ENCODE results near the gene AGAP1. TPM values are rescaled to one million over a fixed set of nuclear protein-coding genes. Genes with fewer than 3 reads are reported as not detected.

AGAP1 gene
- total RNA-seq, 1 donor from 2014 or later: 47.2 TPM

- Mint-ChIP-seq H3K9me3 (ENCODE audit: low read depth) (no peaks in the 10 kb centered on the region), H3K27me3 (no peaks in the 10 kb centered on the region), H3K27ac (peak overlapping the region; percentile 53), H3K36me3 (ENCODE audit: insufficient read depth) (peaks cover 2% of the 10 kb centered on the region), H3K4me3 (ENCODE audit: low read depth) (no peak overlapping the region), H3K4me1 (ENCODE audit: low read depth) (peaks cover 20% of the 10 kb centered on the region)
- no peak for DNase-seq (ENCODE audit: low spot score, unreplicated experiment)
- no peak for TF ChIP-seq CTCF (IDR thresholded peaks at IDR 0.05; ENCODE audit: unreplicated experiment)
Measured at GRCh38 chr2:235727174-235727573, 233.3 kb downstream of the AGAP1 start.

DNA sequence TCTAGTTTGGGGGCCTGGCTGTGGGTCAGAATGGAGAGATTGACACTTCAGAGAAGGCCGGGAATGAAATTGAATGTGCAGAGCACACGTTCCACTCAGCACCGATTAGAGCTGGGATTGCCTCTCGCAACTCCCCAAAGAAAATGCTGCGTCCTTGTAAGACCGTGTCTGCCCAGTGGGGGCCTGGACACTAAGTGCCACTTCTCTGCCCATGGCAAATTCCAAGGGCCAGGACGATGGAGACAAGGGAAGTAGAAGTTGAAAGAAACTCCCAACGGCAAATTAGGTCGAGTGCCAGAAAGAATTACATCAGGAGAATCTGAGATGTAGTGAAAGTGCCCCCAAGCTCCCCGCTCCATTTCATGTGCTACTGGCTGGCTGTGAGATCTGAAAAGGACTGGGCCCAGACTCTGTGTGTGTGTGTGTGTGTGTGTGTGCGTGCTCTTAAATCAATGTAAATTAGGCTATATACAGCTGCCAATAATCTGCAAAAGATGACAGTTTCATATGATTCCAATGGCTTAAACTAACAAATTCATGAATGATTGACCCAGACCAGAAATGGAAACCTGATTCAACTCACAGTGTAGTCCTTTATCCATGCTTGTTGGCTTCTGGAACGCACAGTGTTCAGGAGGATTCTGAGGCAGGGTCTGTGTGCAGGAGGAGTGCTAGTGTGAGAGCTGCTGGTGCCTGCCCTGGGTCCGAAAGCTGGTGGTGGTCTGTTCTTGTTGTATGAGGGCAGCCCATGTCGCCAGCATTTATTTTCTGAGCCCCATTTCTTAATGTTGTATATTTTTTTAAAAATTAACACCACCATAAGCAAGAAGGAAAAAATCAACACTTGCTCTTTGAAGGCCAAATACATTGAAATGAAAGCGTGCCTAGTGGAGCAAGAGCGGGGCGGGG, 234.3 kb downstream of the AGAP1 start:
- Mint-ChIP-seq H3K27me3 (no peaks in the 10 kb centered on the region), H3K36me3 (ENCODE audit: insufficient read depth) (peaks cover 2% of the 10 kb centered on the region), H3K4me1 (ENCODE audit: low read depth) (peaks cover 20% of the 10 kb centered on the region), H3K4me3 (ENCODE audit: low read depth) (no peak overlapping the region), H3K27ac (peak overlapping the region; percentile 12), H3K9me3 (ENCODE audit: low read depth) (no peaks in the 10 kb centered on the region)
- TF ChIP-seq CTCF (IDR thresholded peaks at IDR 0.05; ENCODE audit: unreplicated experiment): no peak
- no peak for DNase-seq (ENCODE audit: low spot score, unreplicated experiment)

DNA sequence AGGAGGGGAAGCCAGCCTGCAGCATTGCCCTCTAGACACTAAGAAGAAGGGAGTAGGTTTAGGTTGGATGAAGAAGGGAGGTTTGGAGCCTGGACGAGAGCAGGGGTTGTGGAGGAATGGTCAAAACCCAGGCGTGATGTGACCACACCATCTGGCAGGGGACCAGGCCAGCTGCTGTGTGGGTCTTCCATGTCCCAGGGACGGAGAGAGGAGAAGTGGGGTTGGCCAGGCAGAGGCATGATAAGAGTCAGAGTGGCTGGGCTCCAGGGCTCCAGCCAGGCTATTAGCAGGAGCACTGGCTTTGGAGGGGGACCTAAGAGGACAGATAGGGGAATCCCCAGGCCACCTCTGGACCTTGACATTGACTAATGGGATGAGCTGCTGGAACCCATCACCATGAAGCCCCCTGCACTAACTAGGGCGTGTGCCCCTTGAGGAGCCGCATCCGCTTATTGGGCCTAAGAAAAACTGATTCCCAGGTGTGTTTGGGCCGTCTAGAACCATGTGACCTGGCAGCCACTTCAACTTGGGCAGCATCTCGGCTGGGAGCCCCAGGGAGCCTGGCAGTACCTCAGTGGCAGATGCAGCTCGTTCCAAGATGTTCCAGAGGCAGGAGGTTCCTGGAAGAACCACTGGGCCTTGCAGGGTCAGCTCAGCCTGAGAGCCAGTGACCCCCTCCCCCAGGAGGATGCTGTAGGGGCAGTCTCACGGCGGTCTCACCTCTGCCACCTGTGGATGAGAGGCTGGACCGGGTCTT, 235.1 kb downstream of the AGAP1 start:
- Mint-ChIP-seq H3K4me1 (ENCODE audit: low read depth) (peaks cover 20% of the 10 kb centered on the region), H3K27me3 (no peaks in the 10 kb centered on the region), H3K27ac (peak overlapping the region; percentile 12), H3K36me3 (ENCODE audit: insufficient read depth) (peaks cover 2% of the 10 kb centered on the region), H3K9me3 (ENCODE audit: low read depth) (no peaks in the 10 kb centered on the region), H3K4me3 (ENCODE audit: low read depth) (no peak overlapping the region)
- TF ChIP-seq CTCF (IDR thresholded peaks at IDR 0.05; ENCODE audit: unreplicated experiment): no peak
- DNase-seq (ENCODE audit: low spot score, unreplicated experiment): no peak

DNA sequence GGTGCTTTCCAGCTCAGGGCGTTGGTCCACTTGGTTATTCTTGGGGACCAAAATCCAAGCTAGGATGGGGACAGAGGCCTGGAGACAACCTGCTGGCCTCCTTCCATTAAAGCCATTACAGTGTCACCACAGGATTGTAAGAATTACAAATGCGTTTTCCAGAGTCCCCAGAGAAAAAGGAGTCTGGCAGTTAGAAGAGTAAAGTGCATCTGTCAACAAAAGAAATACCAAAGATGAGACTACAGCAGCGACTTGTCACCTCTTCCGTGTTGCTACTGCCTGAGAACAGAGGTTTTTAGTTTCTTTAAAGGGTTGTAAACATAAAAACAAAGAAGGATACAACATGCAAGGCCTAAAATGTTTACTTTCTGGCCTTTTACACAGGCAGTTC, 235.7 kb downstream of the AGAP1 start:
- Mint-ChIP-seq H3K9me3 (ENCODE audit: low read depth) (no peaks in the 10 kb centered on the region), H3K4me1 (ENCODE audit: low read depth) (peaks cover 17% of the 10 kb centered on the region), H3K4me3 (ENCODE audit: low read depth) (no peak overlapping the region), H3K27me3 (no peaks in the 10 kb centered on the region), H3K36me3 (ENCODE audit: insufficient read depth) (peaks cover 2% of the 10 kb centered on the region), H3K27ac (no peak overlapping the region)
- DNase-seq (ENCODE audit: low spot score, unreplicated experiment): no peak
- no peak for TF ChIP-seq CTCF (IDR thresholded peaks at IDR 0.05; ENCODE audit: unreplicated experiment)

DNA sequence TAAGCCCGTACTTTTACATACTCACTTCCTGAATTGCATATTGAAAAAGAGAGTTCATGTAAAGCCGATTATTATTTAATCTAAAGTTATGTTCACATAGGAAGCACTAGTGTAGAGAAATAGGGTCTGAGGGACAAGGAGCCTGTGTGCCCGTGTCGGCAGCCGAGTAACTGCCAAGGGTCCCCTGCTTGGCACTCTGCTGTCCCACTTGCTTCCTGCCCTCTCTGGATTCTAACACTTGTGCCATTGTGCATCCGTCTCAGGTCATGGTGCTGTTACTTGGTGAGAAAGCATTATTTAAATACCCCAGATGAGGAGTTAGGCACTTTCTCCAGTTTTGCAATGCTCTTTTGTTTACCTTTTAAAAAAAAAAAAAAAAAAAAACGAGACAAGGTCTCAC, 236.3 kb downstream of the AGAP1 start:
- H3K27me3 Mint-ChIP-seq: no peaks in the 10 kb centered on the region
- H3K4me3 Mint-ChIP-seq (ENCODE audit: low read depth): no peak overlapping the region
- peaks cover 2% of the 10 kb centered on the region for H3K36me3 Mint-ChIP-seq (ENCODE audit: insufficient read depth)
- H3K9me3 Mint-ChIP-seq (ENCODE audit: low read depth): no peaks in the 10 kb centered on the region
- H3K27ac Mint-ChIP-seq: no peak overlapping the region
- DNase-seq (ENCODE audit: low spot score, unreplicated experiment): no peak
- H3K4me1 Mint-ChIP-seq (ENCODE audit: low read depth): peaks cover 14% of the 10 kb centered on the region
- no peak for TF ChIP-seq CTCF (IDR thresholded peaks at IDR 0.05; ENCODE audit: unreplicated experiment)

Data from progenitor cell of endocrine pancreas (in vitro differentiated cells).